ENCODE measurements around the gene EEF1A2.

Gene EEF1A2

GRCh38 chr20:63468421-63468820, 30.5 kb downstream of the EEF1A2 start:
- DNase-seq (ENCODE audit: low read depth), result no peak

GRCh38 chr20:63467294-63468083, 31.4 kb downstream of the EEF1A2 start:
- no peak for DNase-seq (ENCODE audit: low read depth)

GRCh38 chr20:63466861-63467260, 32.0 kb downstream of the EEF1A2 start:
- no peak for DNase-seq (ENCODE audit: low read depth)

GRCh38 chr20:63466250-63466825, 32.5 kb downstream of the EEF1A2 start:
- no peak for DNase-seq (ENCODE audit: low read depth)

GRCh38 chr20:63465380-63466249, 33.3 kb downstream of the EEF1A2 start:
- DNase-seq (ENCODE audit: low read depth), result no peak

GRCh38 chr20:63464289-63464635, 34.6 kb downstream of the EEF1A2 start:
- DNase-seq (ENCODE audit: low read depth), result no peak

- DNase-seq (ENCODE audit: low read depth), result no peak
Observed at GRCh38 chr20:63463400-63464288, 35.2 kb downstream of the EEF1A2 start.

- DNase-seq (ENCODE audit: low read depth), result no peak
Observed at GRCh38 chr20:63462244-63462643, 36.6 kb downstream of the EEF1A2 start.

- no peak for DNase-seq (ENCODE audit: low read depth)
Observed at GRCh38 chr20:63461104-63461763, 37.6 kb downstream of the EEF1A2 start.

GRCh38 chr20:63459070-63459380, 39.9 kb downstream of the EEF1A2 start:
- no peak for DNase-seq (ENCODE audit: low read depth)

- no peak for DNase-seq (ENCODE audit: low read depth)
Observed at GRCh38 chr20:63458170-63459069, 40.5 kb downstream of the EEF1A2 start.

- DNase-seq (ENCODE audit: low read depth), result no peak
Observed at GRCh38 chr20:63457737-63458136, 41.1 kb downstream of the EEF1A2 start.

GRCh38 chr20:63456429-63457284, 42.2 kb downstream of the EEF1A2 start:
- no peak for DNase-seq (ENCODE audit: low read depth)

GRCh38 chr20:63455568-63455859, 43.4 kb downstream of the EEF1A2 start:
- DNase-seq (ENCODE audit: low read depth), result no peak

- DNase-seq (ENCODE audit: low read depth), result no peak
Observed at GRCh38 chr20:63454731-63455567, 43.9 kb downstream of the EEF1A2 start.

GRCh38 chr20:63452821-63453523, 45.9 kb downstream of the EEF1A2 start:
- DNase-seq (ENCODE audit: low read depth), result no peak

- DNase-seq (ENCODE audit: low read depth), result no peak
Observed at GRCh38 chr20:63452341-63452740, 46.5 kb downstream of the EEF1A2 start.

GRCh38 chr20:63451821-63452220, 47.1 kb downstream of the EEF1A2 start:
- no peak for DNase-seq (ENCODE audit: low read depth)
